Thyroid gland (tissue), 4 donors: Measurements from ENCODE around the gene FCHO1. TPM values are rescaled to one million over a fixed set of nuclear protein-coding genes. Genes with fewer than 3 reads are reported as not detected.

Experiments used
- DNase-seq, 2 donors: peaks; one replicate each; pipeline ENCODE4 v3.0.0-alpha.2; 2019
- H3K27ac ChIP-seq, 3 donors: fragments of 200-600 bp; sonication (generic); 1 replicate in 2 of 3; 2 replicates in 1 of 3; pipeline ENCODE4 v1.5.1; 2016 to 2019; ENCODE audit warnings: mild to moderate bottlenecking in 1 of 3, moderate library complexity in 1 of 3
- H3K27me3 ChIP-seq: fragments of 200-600 bp; sonication (generic); one replicate; pipeline ENCODE4 v1.5.1; 2019
- H3K36me3 ChIP-seq, 2 donors: fragments of 200-600 bp; sonication (generic); one replicate each; pipeline ENCODE4 v1.5.1; 2016 to 2019
- H3K4me1 ChIP-seq, 2 donors: fragments of 200-600 bp; sonication (generic); one replicate each; pipeline ENCODE4 v1.5.1; 2017 to 2019
- H3K4me3 ChIP-seq, 3 donors: fragments of 200-600 bp; sonication (generic); replicated peaks in 1 of 3; 1 replicate in 2 of 3; 2 replicates in 1 of 3; pipeline ENCODE4 v1.5.1; 2016; ENCODE audit warnings: mild to moderate bottlenecking in 1 of 3
- H3K9me3 ChIP-seq: fragments of 200-600 bp; sonication (generic); one replicate; pipeline ENCODE4 v1.5.1; 2017
- POLR2A ChIP-seq, 2 donors: fragments of 450-650 bp; IDR thresholded peaks; one replicate each; pipeline ENCODE4 v1.6.1; 2017; ENCODE audit warnings: antibody characterized with exemption in 2 of 2, mild to moderate bottlenecking in 2 of 2, moderate library complexity in 1 of 2
- WGBS, 2 donors: methylation state at CpG; one replicate each; pipeline ENCODE4 v1.1.5; 2017; 5-methylcytosine and 5-hydroxymethylcytosine counted together
- intact Hi-C: fragments of 100-400 bp; cut with DNase I; formaldehyde crosslinking; loops from one replicate; pipeline ENCODE4 v1.15.1; 2023
- total RNA-seq, 4 donors: library from RNA; depleted of rRNA; stranded (reverse); fragments of >200 nt; gene quantifications; one replicate each; pipeline ENCODE4 v1.2.3, GENCODE V29; 2016
- TF ChIP-seq, protein P1 (sequence below), 6 experiments: fragments of 200-600 bp in 3 of 6; fragments of 450-650 bp in 3 of 6; sonication (generic) in 3 of 6; IDR thresholded peaks; one replicate each; pipeline ENCODE4 v1.5.1; 2016 to 2019; ENCODE audit warnings: antibody characterized with exemption in 6 of 6, mild to moderate bottlenecking in 2 of 6, inconsistent platforms in 1 of 6, moderate library complexity in 1 of 6

Gene FCHO1
- total RNA-seq, 4 donors from 2014 or later, result 0.40 to 1.6 (median 0.67) TPM; not detected in 1

DNA sequence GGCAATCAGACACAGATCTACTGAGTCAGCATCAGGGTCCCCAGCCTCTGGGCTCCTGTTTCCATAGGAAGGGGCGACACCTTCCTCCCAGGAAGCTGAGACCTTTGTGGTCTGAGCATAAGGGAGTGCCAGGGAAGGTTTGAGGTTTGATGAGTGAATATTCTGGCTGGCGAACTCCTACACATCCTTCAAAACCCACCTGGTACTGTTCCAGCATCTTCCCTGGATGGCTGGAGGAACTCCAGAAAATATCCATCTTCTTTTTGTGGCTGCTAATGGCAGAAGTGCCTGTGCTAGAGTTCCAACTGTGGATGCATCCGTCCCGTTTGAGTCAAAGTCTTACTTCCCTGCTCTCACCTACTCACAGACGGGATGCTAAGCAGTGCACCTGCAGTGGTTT is 60.8 kb downstream of the FCHO1 start:
- no peaks in the 10 kb centered on the region for H3K36me3 ChIP-seq
- H3K27ac ChIP-seq, result no peak overlapping the region
- WGBS, 2 donors, result 67 to 73% methylated on average over 5 of the region's 5 CpGs
- no peaks in the 10 kb centered on the region for H3K27me3 ChIP-seq
- no peak for DNase-seq
- no peak overlapping the region for H3K4me3 ChIP-seq
- no peaks in the 10 kb centered on the region for H3K9me3 ChIP-seq
- intact Hi-C loops, result no loop called here
- TF ChIP-seq, protein P1, sequence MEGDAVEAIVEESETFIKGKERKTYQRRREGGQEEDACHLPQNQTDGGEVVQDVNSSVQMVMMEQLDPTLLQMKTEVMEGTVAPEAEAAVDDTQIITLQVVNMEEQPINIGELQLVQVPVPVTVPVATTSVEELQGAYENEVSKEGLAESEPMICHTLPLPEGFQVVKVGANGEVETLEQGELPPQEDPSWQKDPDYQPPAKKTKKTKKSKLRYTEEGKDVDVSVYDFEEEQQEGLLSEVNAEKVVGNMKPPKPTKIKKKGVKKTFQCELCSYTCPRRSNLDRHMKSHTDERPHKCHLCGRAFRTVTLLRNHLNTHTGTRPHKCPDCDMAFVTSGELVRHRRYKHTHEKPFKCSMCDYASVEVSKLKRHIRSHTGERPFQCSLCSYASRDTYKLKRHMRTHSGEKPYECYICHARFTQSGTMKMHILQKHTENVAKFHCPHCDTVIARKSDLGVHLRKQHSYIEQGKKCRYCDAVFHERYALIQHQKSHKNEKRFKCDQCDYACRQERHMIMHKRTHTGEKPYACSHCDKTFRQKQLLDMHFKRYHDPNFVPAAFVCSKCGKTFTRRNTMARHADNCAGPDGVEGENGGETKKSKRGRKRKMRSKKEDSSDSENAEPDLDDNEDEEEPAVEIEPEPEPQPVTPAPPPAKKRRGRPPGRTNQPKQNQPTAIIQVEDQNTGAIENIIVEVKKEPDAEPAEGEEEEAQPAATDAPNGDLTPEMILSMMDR (IDR thresholded peaks at IDR 0.05), result no peak
- TF ChIP-seq POLR2A (IDR thresholded peaks at IDR 0.05), result no peak
- H3K4me1 ChIP-seq, result no peaks in the 10 kb centered on the region

DNA sequence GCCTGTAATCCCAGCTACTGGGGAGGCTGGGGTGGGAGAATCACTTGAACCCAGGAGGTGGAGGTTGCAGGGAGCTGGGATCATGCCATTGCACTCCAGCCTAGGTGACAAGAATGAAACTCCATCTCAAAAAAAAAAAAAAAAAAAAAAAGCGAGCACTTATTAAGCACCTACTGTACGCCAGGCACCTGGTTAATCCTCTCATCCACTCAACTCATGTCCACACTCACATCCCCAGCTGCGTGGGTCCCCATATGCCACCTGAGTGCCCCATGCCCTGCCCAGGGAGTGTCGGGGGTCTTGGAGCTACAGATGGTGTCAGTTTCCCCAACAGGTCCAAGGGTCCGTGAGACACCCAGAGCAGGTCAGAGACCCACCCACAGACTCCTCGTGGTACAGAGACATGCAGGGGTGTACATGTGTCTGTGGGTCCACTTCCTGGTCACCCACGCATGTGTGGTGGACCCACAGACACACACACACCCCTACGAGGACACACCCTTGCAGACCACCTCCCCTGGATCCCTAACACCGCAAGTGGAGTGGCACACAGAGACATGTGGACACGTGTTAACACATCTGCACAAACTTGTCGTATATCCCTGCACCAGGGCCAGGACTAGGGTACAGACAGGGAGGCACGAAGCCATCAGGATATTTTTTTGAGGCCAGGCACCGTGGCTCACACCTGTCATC is 66.5 kb downstream of the FCHO1 start:
- no peak for TF ChIP-seq POLR2A (IDR thresholded peaks at IDR 0.05)
- TF ChIP-seq, protein P1 (IDR thresholded peaks at IDR 0.05), result no peak
- Histone ChIP-seq H3K36me3 (no peaks in the 10 kb centered on the region), H3K4me1 (no peaks in the 10 kb centered on the region), H3K27me3 (no peaks in the 10 kb centered on the region), H3K9me3 (no peaks in the 10 kb centered on the region), H3K27ac (no peak overlapping the region), H3K4me3 (no peak overlapping the region)
- 87% methylated on average over 13 of the region's 13 CpGs for WGBS, 2 donors
- DNase-seq, result no peak
- intact Hi-C loops, result no loop called here

DNA sequence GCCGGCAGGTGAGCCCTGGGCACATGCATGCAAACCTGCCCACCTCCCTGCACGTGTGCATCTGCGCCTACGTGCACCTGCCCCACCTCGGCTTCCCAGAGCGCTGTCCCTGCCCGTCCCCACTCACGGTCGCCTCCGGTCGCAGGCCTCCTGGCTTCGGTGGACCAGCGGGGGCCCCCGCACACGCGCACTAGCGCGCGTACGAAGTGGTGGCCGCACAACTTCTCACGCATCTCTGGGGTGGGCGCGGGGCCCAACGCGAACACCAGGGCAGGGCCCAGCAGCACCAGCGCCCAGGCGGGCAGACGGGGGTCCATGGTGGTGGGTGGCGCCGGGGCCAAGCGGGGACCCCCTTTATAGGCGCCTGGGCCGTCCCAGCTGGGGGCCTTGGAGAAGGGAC is 69.9 kb downstream of the FCHO1 start, which contains the start of gene INSL3:
TSS of gene INSL3 (minus strand) at position 330 of the 400 bp plus-strand sequence. CDS start at position 317, 13 bp downstream.
- intact Hi-C loops, result no loop called here
- Histone ChIP-seq H3K27ac (no peak within 1 kb of the TSS), H3K27me3 (no peaks in the 10 kb centered on the region), H3K4me3 (no peak within 1 kb of the TSS), H3K9me3 (no peaks in the 10 kb centered on the region), H3K36me3 (no peaks in the 10 kb centered on the region), H3K4me1 (no peaks in the 10 kb centered on the region)
- TF ChIP-seq, protein P1 (IDR thresholded peaks at IDR 0.05), result no peak
- TF ChIP-seq POLR2A (IDR thresholded peaks at IDR 0.05), result no peak
- DNase-seq, result no peak
- 64 to 81% methylated on average over 9 to 30 of the region's 34 CpGs for whole genome bisulfite sequencing, 2 donors

DNA sequence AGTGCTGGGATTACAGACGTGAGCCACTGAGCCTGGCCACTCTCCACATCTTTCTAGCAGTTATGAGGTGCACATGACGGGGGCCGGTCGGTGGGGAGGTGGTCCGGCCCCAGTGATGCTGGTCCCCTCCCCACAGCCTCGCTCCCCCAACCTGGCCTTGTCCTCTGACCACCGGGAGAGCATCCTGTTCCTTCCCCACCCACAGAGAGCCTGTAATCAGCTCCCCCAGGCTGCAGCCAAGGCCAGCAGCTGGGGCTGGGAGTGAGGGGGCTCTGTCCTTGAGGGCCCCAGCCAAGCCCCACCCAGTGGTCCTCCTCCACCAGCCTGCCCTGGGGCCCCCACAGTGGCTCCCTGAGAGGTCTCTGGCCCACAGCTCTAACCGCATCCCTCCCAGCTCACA is 73.1 kb downstream of the FCHO1 start:
- Histone ChIP-seq H3K27me3 (no peaks in the 10 kb centered on the region), H3K36me3 (no peaks in the 10 kb centered on the region), H3K4me3 (no peak overlapping the region), H3K9me3 (no peaks in the 10 kb centered on the region), H3K4me1 (no peaks in the 10 kb centered on the region), H3K27ac (no peak overlapping the region)
- no peak for TF ChIP-seq POLR2A (IDR thresholded peaks at IDR 0.05)
- TF ChIP-seq, protein P1 (IDR thresholded peaks at IDR 0.05), result no peak
- no peak for DNase-seq
- WGBS, 2 donors, result 62 to 68% methylated on average over 8 of the region's 8 CpGs
- intact Hi-C loops, result no loop called here

DNA sequence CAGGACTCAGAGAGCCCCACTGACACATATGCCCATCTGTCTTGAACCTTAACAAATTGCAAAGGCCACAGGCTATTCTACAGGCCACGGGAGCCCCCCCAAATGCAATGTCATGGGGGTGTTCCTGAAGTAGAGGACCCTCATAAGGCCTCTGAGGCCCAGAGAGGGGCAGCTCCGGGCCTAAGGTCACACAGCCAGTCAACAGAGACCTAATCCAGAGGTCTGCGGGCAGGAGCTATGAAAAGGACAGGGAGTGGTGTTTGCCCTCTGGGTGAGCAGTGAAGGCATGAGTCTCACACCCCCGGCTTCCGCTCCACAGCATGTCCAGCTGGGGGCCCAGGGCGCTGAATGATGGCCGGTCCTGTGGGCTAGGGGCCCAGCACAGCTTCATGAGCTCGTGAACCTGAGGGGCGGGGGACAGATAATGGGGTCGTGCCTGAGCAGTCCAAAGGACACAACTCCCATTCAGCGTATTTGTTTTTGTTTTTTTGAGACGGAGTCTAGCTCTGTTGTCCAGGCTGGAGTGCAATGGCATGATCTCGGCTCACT is 75.3 kb downstream of the FCHO1 start:
- Histone ChIP-seq H3K4me3 (no peak overlapping the region), H3K9me3 (no peaks in the 10 kb centered on the region), H3K27ac (no peak overlapping the region), H3K4me1 (peaks cover 0 to 5% of the 10 kb centered on the region in 2 donors), H3K36me3 (no peaks in the 10 kb centered on the region), H3K27me3 (peaks cover 9% of the 10 kb centered on the region)
- intact Hi-C loops, result no loop called here
- 81 to 88% methylated on average over 12 to 13 of the region's 13 CpGs for WGBS, 2 donors
- TF ChIP-seq POLR2A (IDR thresholded peaks at IDR 0.05), result no peak
- TF ChIP-seq, protein P1 (IDR thresholded peaks at IDR 0.05), result no peak
- no peak for DNase-seq
